ENCODE measurements around the gene DNM1L. TPM values are rescaled to one million over a fixed set of nuclear protein-coding genes. Genes with fewer than 3 reads are reported as not detected.

Gene DNM1L
- total RNA-seq, 4 donors from 2014 or later, result 43.9 to 83.6 (median 53.1) TPM

DNA sequence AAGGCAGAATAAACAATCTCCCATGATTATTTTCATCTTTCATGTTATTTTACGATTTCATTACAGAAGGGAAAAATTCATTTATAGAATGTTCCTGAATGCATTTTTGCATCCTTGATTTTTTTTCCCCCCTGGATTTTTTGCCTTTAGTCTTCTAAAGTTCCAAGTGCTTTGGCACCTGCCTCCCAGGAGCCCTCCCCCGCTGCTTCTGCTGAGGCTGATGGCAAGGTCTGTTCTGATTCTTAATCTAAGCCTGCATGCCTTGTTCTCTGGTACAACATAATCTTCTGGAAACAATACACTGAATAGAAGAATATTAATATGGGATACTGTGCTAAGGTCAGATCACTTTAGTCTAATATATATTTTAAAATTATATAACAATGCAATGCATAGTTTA, 58.6 kb downstream of the DNM1L start:
- TF ChIP-seq, protein P1, sequence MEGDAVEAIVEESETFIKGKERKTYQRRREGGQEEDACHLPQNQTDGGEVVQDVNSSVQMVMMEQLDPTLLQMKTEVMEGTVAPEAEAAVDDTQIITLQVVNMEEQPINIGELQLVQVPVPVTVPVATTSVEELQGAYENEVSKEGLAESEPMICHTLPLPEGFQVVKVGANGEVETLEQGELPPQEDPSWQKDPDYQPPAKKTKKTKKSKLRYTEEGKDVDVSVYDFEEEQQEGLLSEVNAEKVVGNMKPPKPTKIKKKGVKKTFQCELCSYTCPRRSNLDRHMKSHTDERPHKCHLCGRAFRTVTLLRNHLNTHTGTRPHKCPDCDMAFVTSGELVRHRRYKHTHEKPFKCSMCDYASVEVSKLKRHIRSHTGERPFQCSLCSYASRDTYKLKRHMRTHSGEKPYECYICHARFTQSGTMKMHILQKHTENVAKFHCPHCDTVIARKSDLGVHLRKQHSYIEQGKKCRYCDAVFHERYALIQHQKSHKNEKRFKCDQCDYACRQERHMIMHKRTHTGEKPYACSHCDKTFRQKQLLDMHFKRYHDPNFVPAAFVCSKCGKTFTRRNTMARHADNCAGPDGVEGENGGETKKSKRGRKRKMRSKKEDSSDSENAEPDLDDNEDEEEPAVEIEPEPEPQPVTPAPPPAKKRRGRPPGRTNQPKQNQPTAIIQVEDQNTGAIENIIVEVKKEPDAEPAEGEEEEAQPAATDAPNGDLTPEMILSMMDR (IDR thresholded peaks at IDR 0.05; ENCODE audit: low read depth), result no peak

DNA sequence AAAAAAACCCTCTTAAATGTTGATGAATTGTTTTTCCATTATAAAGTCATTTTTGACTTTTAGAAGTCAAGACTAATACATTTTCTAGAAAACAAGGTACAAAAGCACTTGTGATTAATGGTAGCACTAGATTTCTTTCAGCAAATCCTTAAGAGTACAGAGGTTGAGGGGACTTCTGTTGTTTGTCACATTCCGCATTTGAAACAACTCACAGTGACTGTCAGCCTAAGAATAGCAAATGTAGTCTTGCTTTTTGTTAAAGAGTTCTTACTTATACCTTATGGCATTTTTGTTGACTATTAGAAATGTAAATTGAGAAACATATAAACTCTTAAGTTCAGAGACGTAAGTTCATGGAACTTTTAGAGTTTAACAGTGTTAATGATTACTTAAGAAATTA, 60.2 kb downstream of the DNM1L start:
- TF ChIP-seq, protein P1 (IDR thresholded peaks at IDR 0.05; ENCODE audit: low read depth), result no peak

DNA sequence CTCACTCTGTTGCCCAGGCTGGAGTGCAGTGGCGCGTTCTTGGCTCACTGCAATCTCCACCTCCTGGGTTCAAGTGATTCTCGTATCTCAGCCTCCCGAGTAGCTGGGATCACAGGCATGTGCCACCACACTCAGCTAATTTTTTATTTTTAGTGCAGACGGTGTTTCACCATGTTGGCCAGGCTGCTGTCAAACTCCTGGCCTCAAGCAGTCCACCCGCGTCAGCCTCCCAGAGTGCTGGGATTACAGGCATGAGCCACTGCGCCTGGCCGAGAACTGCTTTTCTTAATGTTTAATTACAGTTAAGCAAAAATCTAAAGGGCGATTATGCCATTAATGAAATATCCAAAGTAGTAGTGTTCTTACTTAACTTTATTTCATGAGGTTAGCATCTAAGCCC, 63.0 kb downstream of the DNM1L start:
- TF ChIP-seq, protein P1 (IDR thresholded peaks at IDR 0.05; ENCODE audit: low read depth), result no peak

DNA sequence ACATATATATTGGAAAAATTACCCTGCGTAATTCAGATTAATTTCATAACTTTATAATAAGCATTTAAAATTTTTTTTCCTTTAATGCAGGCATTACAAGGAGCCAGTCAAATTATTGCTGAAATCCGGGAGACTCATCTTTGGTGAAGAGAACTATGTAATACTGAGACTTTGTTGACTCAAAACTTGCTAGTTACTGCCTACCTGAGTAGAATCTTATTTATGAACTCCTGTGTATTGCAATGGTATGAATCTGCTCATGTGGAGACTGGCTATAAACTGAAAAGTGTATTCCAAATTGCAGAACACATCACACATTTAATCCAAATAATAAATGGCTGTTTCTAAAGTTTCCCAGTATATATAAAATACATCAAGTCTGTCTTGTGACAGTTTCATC, 64.2 kb downstream of the DNM1L start:
- TF ChIP-seq, protein P1 (IDR thresholded peaks at IDR 0.05; ENCODE audit: low read depth), result no peak

DNA sequence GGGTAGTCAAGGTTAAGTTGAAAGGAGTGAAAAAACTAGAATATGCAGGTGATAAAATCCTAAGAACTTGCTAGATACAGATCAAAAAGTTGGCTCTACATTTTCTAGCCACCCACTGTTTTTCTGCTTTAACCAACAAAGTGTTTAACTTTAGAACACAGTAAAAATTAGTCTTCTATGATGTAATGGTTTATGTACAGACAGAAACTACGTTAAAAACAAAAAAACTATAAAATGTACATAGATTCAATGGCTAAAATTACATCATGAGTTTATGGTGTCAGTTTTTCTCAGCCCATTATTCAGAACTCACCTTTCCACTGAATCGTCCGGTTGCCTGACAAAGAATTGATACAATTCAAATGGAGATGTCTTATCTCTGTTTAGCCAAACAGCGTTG, 74.5 kb downstream of the DNM1L start:
- TF ChIP-seq, protein P1 (IDR thresholded peaks at IDR 0.05; ENCODE audit: low read depth), result no peak

DNA sequence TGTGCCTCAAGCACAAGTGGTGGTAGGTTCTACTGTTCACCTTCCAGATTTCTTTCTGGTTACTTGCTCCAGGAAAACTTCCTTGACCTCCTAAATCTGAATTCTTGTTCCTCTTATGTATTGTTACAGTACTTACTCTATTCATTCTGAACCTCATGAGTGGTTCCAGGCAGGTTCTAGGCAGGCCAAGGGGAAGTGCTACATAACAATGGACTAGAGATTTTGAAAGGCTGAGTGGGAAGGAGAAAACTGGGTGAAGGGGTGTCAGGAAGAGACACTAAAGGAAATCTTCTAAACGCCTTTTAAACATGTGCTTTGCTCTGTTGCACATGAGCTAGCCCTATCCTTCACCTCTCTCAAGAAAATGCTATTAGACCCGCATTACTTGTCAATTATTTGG, 75.0 kb downstream of the DNM1L start:
- TF ChIP-seq, protein P1 (IDR thresholded peaks at IDR 0.05; ENCODE audit: low read depth), result no peak

DNA sequence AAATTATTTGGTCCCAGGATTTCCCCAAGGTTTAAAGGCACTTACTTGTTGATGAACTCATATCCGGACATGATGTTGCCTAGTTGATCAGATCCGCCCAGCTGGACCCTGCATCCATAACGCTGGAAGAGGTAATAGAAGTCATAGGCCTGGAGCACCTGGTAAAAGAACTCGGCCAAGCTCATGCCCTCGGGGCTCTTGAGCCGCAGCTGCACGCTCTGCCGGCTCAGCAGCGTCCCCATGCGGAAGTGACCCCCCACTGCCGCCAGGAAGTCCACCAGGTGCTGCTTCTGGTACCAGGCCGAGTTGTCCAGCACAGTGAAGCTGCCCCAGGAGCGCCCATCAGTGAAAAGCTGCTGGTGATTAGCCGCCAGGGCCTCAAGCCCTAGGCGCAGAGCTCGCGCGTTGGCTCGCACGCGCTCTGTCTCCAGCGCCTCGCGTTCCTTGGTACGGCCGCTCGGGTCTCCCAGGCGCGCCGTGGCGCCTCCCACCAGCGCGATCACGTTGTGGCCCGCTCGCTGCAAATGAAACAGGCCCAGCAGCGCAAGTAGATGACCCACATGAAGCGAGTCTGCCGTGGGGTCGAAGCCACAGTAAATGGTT, 76.1 kb downstream of the DNM1L start:
- TF ChIP-seq, protein P1 (IDR thresholded peaks at IDR 0.05; ENCODE audit: low read depth), result no peak

All from subcutaneous adipose tissue (tissue), 4 donors.